K562 (cell line): Measurements from ENCODE around the gene C22orf39. TPM values are rescaled to one million over a fixed set of nuclear protein-coding genes. Genes with fewer than 3 reads are reported as not detected.

Source experiments
- C11orf30 ChIP-seq: fragments of 450-650 bp; IDR thresholded peaks from 2 replicates; pipeline ENCODE4 v1.6.1; 2016; ENCODE audit warnings: low read depth, mild to moderate bottlenecking
- CC2D1A ChIP-seq: fragments of 450-650 bp; IDR thresholded peaks from 2 replicates; pipeline ENCODE4 v1.6.1; 2017; ENCODE audit warnings: mild to moderate bottlenecking
- CLOCK ChIP-seq: fragments of 250-450 bp; sonication (Bioruptor Pico); IDR thresholded peaks from 2 replicates; pipeline ENCODE4 v1.4.0; 2020; ENCODE audit warnings: mild to moderate bottlenecking, moderate library complexity, borderline replicate concordance
- CREM ChIP-seq: IDR thresholded peaks from 2 replicates; pipeline ENCODE4 v1.6.1; 2014; ENCODE audit warnings: antibody characterized with exemption, low read depth
- DIDO1 ChIP-seq: fragments of 450-650 bp; IDR thresholded peaks from 2 replicates; pipeline ENCODE4 v1.6.1; 2016; ENCODE audit warnings: low read depth, missing biosample characterization, missing genetic modification characterization
- IRF1 ChIP-seq: sonication (generic); formaldehyde crosslinking; IDR thresholded peaks from 2 replicates; pipeline ENCODE4 v1.8.0; 2022; ENCODE audit warnings: missing genetic modification reagents, mild to moderate bottlenecking, borderline replicate concordance
- MAX ChIP-seq: sonication (generic); formaldehyde crosslinking; IDR thresholded peaks from 2 replicates; pipeline ENCODE4 v1.9.0; 2022; ENCODE audit warnings: mild to moderate bottlenecking, missing genetic modification reagents
- NFIC ChIP-seq: fragments of 450-650 bp; IDR thresholded peaks from 2 replicates; pipeline ENCODE4 v1.6.1; 2017; ENCODE audit warnings: mild to moderate bottlenecking, inconsistent platforms
- NR3C1 ChIP-seq: sonication (generic); formaldehyde crosslinking; IDR thresholded peaks from 2 replicates; pipeline ENCODE4 v1.8.1; 2022; ENCODE audit warnings: missing genetic modification reagents
- RBM14 ChIP-seq: fragments of 200-400 bp; formaldehyde crosslinking; IDR thresholded peaks from 2 replicates; pipeline ENCODE4 v1.6.1; 2018; ENCODE audit warnings: low read depth, mild to moderate bottlenecking, low read length, moderate library complexity, borderline replicate concordance; ENCODE audit not compliant: insufficient read depth
- TSHZ1 ChIP-seq: fragments of 250-450 bp; sonication (Bioruptor Pico); IDR thresholded peaks from 2 replicates; pipeline ENCODE4 v1.4.0; 2020; ENCODE audit warnings: mild to moderate bottlenecking, moderate library complexity
- ZBTB12 ChIP-seq: fragments of 250-450 bp; sonication (Bioruptor Pico); IDR thresholded peaks from 2 replicates; pipeline ENCODE4 v1.4.0; 2020
- ZEB2 ChIP-seq: fragments of 450-650 bp; IDR thresholded peaks from 2 replicates; pipeline ENCODE4 v1.6.1; 2016
- ZFP91 ChIP-seq: sonication (generic); formaldehyde crosslinking; IDR thresholded peaks from 2 replicates; pipeline ENCODE4 v1.8.0; 2022; ENCODE audit warnings: mild to moderate bottlenecking, missing genetic modification reagents
- ZNF239 ChIP-seq: fragments of 250-450 bp; sonication (Bioruptor Pico); IDR thresholded peaks from 2 replicates; pipeline ENCODE4 v1.4.0; 2020; ENCODE audit warnings: mild to moderate bottlenecking
- ZNF586 ChIP-seq: fragments of 450-650 bp; formaldehyde crosslinking; conservative IDR thresholded peaks from 2 replicates; pipeline ENCODE4 v1.4.0; 2020; ENCODE audit warnings: mild to moderate bottlenecking, moderate library complexity
- ZNF589 ChIP-seq: fragments of 200-800 bp; sonication (Bioruptor generic); IDR thresholded peaks from 2 replicates; pipeline ENCODE4 v1.6.1; 2016; ENCODE audit warnings: low read depth, missing genetic modification characterization, missing compliant biosample characterization
- ZNF780A ChIP-seq: fragments of 250-450 bp; sonication (Bioruptor Pico); IDR thresholded peaks from 2 replicates; pipeline ENCODE4 v1.5.0; 2021; ENCODE audit warnings: mild to moderate bottlenecking
- polyA plus RNA-seq, 8 experiments: library from polyadenylated mRNA; depleted of rRNA in 4 of 8; stranded (reverse) in 5 of 8; unstranded in 3 of 8; fragments of >200 nt; fragmentation: Nextera tagmentation in 2 of 8; fragmentation: Illumina TruSeq in 1 of 8; extraction: Ambion mirVana in 2 of 8; extraction: Trizol in 1 of 8; gene quantifications; 2 replicates each; pipeline versions ENCODE4 v1.2.1 to v1.2.3, GENCODE V29; 2011 to 2014; ENCODE audit warnings: inconsistent platforms in 1 of 8, missing spikeins in 1 of 8
- total RNA-seq, 7 experiments: library from RNA; depleted of rRNA in 6 of 7; stranded (reverse); fragments of >200 nt in 6 of 7; fragmentation: Illumina TruSeq in 2 of 7; extraction: Trizol in 2 of 7; gene quantifications; 2 replicates each; pipeline versions ENCODE4 v1.2.1 to v1.2.3, GENCODE V29; 2011 to 2021; ENCODE audit warnings: low replicate concordance in 1 of 7

The C22orf39 gene
- total and polyA plus RNA-seq, 9 of the 15 experiments (the other 6 are each of a cell fraction or from before 2014, with no cell fraction given) = 20.4 to 139 (median 66.8) TPM

- no peak for TF ChIP-seq TSHZ1 (CRISPR knock-in tag)
- TF ChIP-seq ZFP91 (CRISPR knock-in tag) = no peak
- no peak for TF ChIP-seq NFIC
- TF ChIP-seq NR3C1 (CRISPR knock-in tag) = no peak
- peak; percentile 60; the same call in 1 of the 2 replicates for TF ChIP-seq CLOCK (CRISPR knock-in tag)
- no peak for TF ChIP-seq IRF1 (CRISPR knock-in tag)
- peak; percentile 92 for TF ChIP-seq DIDO1 (tag)
- no peak for TF ChIP-seq CREM
- no peak for TF ChIP-seq ZNF589 (CRISPR knock-in tag)
- peak; percentile 97 for TF ChIP-seq RBM14
- 0 out of 2 replicates have a peak, but pooled peaks have one; percentile 5 for TF ChIP-seq ZNF586 (CRISPR knock-in tag)
- no peak for TF ChIP-seq MAX
- peak; percentile 75 for TF ChIP-seq ZNF239
- peak; percentile 78 for TF ChIP-seq ZBTB12 (CRISPR knock-in tag)
- no peak for TF ChIP-seq ZEB2
- no peak for TF ChIP-seq CC2D1A
- no peak for TF ChIP-seq C11orf30
- TF ChIP-seq ZNF780A = no peak
Measured at GRCh38 chr22:19431649-19432132, 15.8 kb downstream of the C22orf39 start, which contains the start of gene HIRA (continued).
